ENCODE results near the gene STUM. TPM values are rescaled to one million over a fixed set of nuclear protein-coding genes. Genes with fewer than 3 reads are reported as not detected.
A peak's percentile ranks its signal among the peaks of the same experiment; 100 is the strongest.

Gene STUM
- total RNA-seq, 1 donor from 2014 or later: 0.09 TPM

- no peak for TF ChIP-seq CTCF (IDR thresholded peaks at IDR 0.05; ENCODE audit: unreplicated experiment)
- Mint-ChIP-seq H3K36me3 (no peaks in the 10 kb centered on the region), H3K27ac (peak overlapping the region; percentile 89), H3K27me3 (ENCODE audit: low read depth) (no peaks in the 10 kb centered on the region), H3K4me1 (peaks cover 52% of the 10 kb centered on the region), H3K4me3 (no peak overlapping the region), H3K9me3 (no peaks in the 10 kb centered on the region)
- no peak for DNase-seq (ENCODE audit: low spot score in 2 of 2, unreplicated experiment in 2 of 2)
Measured at GRCh38 chr1:226655251-226656163, 106.9 kb downstream of the STUM start.

GRCh38 chr1:226656201-226656600, 107.6 kb downstream of the STUM start:
- Mint-ChIP-seq H3K4me3 (no peak overlapping the region), H3K36me3 (no peaks in the 10 kb centered on the region), H3K27ac (peak overlapping the region; percentile 89), H3K9me3 (no peaks in the 10 kb centered on the region), H3K27me3 (ENCODE audit: low read depth) (no peaks in the 10 kb centered on the region), H3K4me1 (peaks cover 57% of the 10 kb centered on the region)
- DNase-seq (ENCODE audit: low spot score in 2 of 2, unreplicated experiment in 2 of 2): no peak
- no peak for TF ChIP-seq CTCF (IDR thresholded peaks at IDR 0.05; ENCODE audit: unreplicated experiment)

- H3K27me3 Mint-ChIP-seq (ENCODE audit: low read depth): no peaks in the 10 kb centered on the region
- H3K36me3 Mint-ChIP-seq: no peaks in the 10 kb centered on the region
- H3K4me1 Mint-ChIP-seq: peaks cover 61% of the 10 kb centered on the region
- H3K9me3 Mint-ChIP-seq: no peaks in the 10 kb centered on the region
- TF ChIP-seq CTCF (IDR thresholded peaks at IDR 0.05; ENCODE audit: unreplicated experiment): no peak
- H3K4me3 Mint-ChIP-seq: no peak overlapping the region
- no peak for DNase-seq (ENCODE audit: low spot score in 2 of 2, unreplicated experiment in 2 of 2)
- peak overlapping the region; percentile 89 for H3K27ac Mint-ChIP-seq
Measured at GRCh38 chr1:226656601-226657277, 108.2 kb downstream of the STUM start.

- no peaks in the 10 kb centered on the region for H3K27me3 Mint-ChIP-seq (ENCODE audit: low read depth)
- DNase-seq (ENCODE audit: low spot score in 2 of 2, unreplicated experiment in 2 of 2): no peak
- H3K4me3 Mint-ChIP-seq: no peak overlapping the region
- H3K27ac Mint-ChIP-seq: peak overlapping the region; percentile 21
- no peaks in the 10 kb centered on the region for H3K9me3 Mint-ChIP-seq
- no peak for TF ChIP-seq CTCF (IDR thresholded peaks at IDR 0.05; ENCODE audit: unreplicated experiment)
- peaks cover 74% of the 10 kb centered on the region for H3K4me1 Mint-ChIP-seq
- no peaks in the 10 kb centered on the region for H3K36me3 Mint-ChIP-seq
Measured at GRCh38 chr1:226657895-226658545, 109.5 kb downstream of the STUM start.

- Mint-ChIP-seq H3K27ac (no peak overlapping the region), H3K27me3 (ENCODE audit: low read depth) (no peaks in the 10 kb centered on the region), H3K36me3 (no peaks in the 10 kb centered on the region), H3K9me3 (no peaks in the 10 kb centered on the region), H3K4me3 (no peak overlapping the region), H3K4me1 (peaks cover 78% of the 10 kb centered on the region)
- no peak for TF ChIP-seq CTCF (IDR thresholded peaks at IDR 0.05; ENCODE audit: unreplicated experiment)
- DNase-seq (ENCODE audit: low spot score in 2 of 2, unreplicated experiment in 2 of 2): no peak
Measured at GRCh38 chr1:226658546-226659125, 110.1 kb downstream of the STUM start.
